GM20000 (cell line): Measurements from ENCODE around the gene COL1A1.

ENCODE experiments used
- DNase-seq: peaks from one replicate; pipeline ENCODE4 v3.0.0; 2012; ENCODE audit warnings: low spot score
- TF ChIP-seq, protein P1 (sequence below): IDR thresholded peaks from 2 replicates; pipeline ENCODE4 v1.5.1; 2012; ENCODE audit warnings: mild to moderate bottlenecking, control low read depth; ENCODE audit errors: extremely low read depth, missing control alignments

The COL1A1 gene

GRCh38 chr17:50162466-50163254, 38.8 kb downstream of the COL1A1 start:
- no peak for DNase-seq
- TF ChIP-seq, protein P1, sequence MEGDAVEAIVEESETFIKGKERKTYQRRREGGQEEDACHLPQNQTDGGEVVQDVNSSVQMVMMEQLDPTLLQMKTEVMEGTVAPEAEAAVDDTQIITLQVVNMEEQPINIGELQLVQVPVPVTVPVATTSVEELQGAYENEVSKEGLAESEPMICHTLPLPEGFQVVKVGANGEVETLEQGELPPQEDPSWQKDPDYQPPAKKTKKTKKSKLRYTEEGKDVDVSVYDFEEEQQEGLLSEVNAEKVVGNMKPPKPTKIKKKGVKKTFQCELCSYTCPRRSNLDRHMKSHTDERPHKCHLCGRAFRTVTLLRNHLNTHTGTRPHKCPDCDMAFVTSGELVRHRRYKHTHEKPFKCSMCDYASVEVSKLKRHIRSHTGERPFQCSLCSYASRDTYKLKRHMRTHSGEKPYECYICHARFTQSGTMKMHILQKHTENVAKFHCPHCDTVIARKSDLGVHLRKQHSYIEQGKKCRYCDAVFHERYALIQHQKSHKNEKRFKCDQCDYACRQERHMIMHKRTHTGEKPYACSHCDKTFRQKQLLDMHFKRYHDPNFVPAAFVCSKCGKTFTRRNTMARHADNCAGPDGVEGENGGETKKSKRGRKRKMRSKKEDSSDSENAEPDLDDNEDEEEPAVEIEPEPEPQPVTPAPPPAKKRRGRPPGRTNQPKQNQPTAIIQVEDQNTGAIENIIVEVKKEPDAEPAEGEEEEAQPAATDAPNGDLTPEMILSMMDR = no peak

DNA sequence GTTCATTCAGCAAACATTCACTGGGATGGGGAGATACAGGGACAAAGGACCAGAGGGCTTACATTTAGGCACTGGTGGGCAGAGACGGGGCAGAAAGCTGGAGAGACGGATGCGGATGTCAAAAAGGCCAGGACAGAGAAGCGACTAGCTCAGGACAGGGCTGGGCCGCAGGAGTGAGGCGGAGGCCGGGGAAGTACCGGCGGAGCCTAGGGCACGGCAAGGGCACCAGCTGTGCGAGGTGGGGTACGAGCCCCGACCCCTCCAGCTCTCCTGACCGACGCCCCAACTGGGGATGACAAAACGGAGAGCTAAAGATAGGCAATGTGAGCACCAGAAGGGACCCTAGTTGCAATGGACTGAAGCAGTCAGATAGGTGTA, 39.5 kb downstream of the COL1A1 start:
- TF ChIP-seq, protein P1 = no peak
- DNase-seq = no peak

DNA sequence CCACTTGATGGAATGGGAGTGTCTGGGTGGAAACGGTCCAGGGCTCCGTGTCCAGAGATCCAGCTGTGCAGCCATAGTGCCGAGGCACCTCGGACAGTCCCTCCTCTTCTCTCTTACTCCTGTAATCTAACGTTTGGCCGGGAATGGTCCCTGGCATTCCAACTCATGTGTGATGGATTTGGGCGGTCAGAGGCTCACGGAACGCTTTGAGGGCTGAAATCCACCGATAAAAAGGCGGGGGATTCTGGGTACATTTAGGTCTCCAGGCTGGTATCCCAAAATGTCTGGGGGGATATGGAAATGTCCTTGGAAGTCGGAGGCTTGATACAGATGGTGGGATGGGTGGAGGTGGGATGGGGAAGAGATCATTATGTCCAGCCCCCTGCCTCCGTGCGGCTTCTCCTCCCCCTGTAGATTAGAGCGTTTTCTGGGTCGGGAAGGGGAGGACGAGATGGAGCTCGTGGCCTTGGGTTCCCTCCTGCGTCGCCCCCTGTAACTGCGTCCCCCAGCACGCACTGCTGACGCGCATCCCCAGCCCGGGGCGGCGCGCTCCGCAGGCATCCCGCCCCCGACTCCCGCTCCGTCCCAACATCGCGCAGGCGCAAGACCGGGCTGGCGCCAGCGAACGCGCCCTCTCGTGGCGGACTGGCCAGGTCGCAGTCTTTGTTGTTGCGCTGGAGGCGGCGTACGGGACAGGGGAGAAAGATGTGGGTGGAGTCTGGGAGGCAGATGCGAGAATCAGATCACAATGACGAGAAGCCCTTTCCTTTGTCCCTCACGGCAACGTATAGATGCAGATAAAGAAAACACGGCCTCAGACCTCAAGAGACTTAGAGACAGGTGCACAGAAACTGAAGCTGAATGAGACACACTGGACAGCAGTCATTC, 40.2 kb downstream of the COL1A1 start:
- peak; percentile 97 for DNase-seq
- TF ChIP-seq, protein P1 = peak; percentile 96

GRCh38 chr17:50157891-50158290, 43.5 kb downstream of the COL1A1 start:
- DNase-seq = no peak
- TF ChIP-seq, protein P1 = no peak

- TF ChIP-seq, protein P1 = no peak
- DNase-seq = no peak
Observed at GRCh38 chr17:50155115-50155819, 46.2 kb downstream of the COL1A1 start.

GRCh38 chr17:50154604-50155003, 46.8 kb downstream of the COL1A1 start:
- peak; percentile 66 for DNase-seq
- TF ChIP-seq, protein P1 = no peak
